Caki2 (cell line): ENCODE data around the gene EFCC1. TPM values are rescaled to one million over a fixed set of nuclear protein-coding genes. Genes with fewer than 3 reads are reported as not detected.
A peak's percentile ranks its signal among the peaks of the same experiment; 100 is the strongest.

ENCODE experiments used
- DNase-seq: peaks from one replicate; pipeline ENCODE4 v3.0.0-alpha.2; 2015; ENCODE audit warnings: low read depth
- in situ Hi-C: cut with HindIII; loops from 2 replicates; pipeline ENCODE4 v1.10.0; 2016; ENCODE audit warnings: low sequenced_read_pairs, low pct_unique_long_range_greater_than_20kb, mixed read lengths
- total RNA-seq: library from RNA; depleted of rRNA; stranded (reverse); fragments of >200 nt; shearing (Covaris generic); gene quantifications from 2 replicates; pipeline ENCODE4 v1.2.3, GENCODE V29; 2014; ENCODE audit warnings: low replicate concordance

The EFCC1 gene
- total RNA-seq, 1 experiment from 2014 or later = not detected

DNA sequence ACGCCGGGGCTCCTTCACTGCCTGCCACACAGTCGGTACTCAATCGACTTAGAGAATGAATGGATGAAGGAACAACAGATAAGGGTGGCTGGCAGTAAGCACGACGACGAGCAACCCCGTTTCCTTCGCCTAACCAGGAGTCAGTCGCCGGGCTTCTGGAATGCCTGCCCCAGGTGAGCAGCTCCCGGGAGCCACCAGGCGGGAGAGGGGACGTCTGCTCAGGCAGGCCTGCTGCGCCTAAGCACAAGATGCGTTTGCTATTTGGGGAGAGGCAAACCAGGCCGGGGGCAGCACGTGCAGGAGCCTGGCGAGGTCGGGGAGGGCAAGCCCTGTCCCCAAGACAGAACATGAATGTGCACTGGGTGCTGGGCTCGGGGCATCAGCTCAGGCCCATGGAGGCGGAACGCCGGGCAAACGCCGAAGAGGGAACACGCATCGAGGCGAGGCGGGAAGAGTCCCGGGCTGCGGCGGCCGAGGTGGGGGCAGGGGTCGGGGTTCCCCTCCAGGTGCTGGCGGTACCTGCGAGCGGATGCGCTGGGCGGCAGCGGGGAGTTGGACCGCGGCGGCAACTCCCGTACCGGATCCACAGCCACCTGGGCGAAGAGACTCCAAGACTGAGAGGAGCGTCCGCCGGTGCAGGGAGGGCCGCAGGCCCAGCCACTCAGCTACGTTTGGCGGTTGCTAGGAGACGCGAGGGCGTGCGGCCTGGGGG is 7.5 kb upstream of the EFCC1 start, which contains the start of gene CFAP92:
Gene CFAP92 (minus strand): TSS at position 616 of the 712 bp plus-strand sequence. CDS start 772 bp downstream, outside the sequence.
- in situ Hi-C loops = no loop called here

DNA sequence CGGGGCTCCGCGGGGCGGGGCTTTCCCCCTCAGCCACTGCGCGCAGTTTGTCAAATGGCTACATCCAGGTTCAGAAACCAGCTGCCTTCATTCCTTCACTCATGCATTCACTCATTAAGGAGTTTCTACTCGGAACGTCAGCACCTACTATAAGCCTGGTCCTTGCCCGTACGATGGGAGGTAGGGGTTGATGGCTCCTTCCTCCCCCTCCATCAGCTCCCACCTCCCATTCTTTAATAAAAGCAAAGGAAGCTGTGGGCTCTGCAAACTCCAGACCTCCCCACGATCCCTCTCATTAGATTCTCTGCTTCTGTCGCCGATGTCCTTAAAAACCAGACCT is 7.0 kb upstream of the EFCC1 start:
- DNase-seq = no peak
- in situ Hi-C loops = no loop called here

More for the DNA sequence above, 7.5 kb upstream of the EFCC1 start, which contains the start of gene CFAP92:
- DNase-seq = peak; percentile 62

DNA sequence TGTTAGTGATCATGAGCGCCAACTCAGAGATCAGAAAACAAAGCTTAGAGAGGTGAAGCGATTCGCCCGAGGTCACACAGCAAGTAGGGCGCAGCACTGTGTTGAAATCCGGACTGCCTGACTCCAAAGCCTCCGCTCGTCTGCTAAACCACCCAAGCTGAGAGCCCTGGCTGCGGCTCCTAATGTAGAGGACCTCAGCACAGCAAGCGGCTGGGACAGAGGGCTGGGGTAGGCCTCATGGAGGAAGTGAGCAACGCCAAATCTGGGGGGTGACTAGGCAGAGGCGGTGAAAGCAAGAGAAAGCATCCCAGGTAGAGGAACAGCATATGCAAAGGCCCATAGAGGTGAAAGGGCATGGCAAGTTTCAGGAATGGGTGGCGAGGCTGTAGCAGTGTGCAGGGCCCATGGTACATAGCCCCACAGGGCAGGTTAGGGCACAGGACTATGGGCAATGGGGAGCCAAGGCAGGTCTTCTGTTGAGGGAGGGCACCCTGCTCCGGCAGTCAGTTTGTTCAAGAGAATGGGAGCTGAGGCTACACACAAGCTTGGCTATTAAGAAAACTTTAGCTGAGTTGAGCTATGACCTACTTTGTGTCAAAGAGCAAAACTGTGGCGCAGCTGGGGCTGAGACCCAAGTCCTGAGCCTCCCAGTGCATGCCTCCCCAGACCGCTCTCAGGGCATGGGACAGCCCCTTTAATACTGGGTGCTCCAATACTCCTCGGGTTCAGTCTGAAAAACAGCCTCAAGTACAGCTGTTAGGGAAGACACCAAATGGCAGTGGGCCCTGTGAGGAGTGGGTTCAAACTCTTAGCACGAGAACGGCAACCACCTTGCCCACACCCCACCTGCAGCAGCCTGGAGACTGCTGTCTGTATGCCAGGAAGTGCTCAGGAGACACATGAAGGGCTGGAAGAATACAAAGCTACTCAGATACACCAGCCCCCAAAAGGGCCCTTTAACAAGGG is 6.2 kb upstream of the EFCC1 start:
- no peak for DNase-seq
- in situ Hi-C loops = no loop called here

DNA sequence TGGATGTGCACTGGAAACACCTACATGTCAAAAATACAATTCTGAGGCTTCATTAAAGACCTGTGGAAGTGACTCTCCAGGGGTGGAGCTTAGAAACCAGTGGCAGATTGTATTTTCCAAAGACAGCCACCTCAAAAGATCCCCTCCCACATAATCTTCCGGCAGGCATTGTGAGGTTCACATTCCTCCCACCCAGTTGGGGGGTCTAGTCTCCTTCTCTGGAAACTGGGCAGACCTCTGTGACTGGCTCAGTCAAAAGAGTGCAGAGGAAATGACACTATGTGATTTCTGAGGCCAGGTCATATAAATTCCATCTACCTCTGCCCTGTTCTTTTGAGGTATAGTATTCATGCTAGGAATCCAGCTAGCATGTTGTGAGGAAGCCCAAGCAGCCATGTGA is 5.4 kb upstream of the EFCC1 start:
- no peak for DNase-seq
- in situ Hi-C loops = no loop called here

DNA sequence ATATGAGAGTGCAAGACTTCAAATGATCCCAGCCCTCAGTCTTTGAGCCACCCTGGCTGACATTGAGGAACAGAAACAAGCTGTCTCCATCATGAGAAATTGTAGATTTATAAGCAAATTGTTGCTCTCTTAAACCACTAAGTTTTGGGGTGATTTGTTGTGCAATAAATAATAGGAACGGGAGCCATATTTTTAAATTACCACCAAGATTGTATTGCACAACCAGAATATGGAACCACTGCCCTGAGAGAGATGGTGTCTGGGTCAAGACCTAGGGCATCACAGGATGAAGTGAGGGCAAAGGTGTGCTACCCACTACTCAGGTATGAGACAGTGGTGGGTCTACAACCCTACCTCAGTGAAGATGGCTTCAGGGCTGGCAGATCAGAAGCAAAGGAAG is 4.9 kb upstream of the EFCC1 start:
- DNase-seq = no peak
- in situ Hi-C loops = no loop called here

DNA sequence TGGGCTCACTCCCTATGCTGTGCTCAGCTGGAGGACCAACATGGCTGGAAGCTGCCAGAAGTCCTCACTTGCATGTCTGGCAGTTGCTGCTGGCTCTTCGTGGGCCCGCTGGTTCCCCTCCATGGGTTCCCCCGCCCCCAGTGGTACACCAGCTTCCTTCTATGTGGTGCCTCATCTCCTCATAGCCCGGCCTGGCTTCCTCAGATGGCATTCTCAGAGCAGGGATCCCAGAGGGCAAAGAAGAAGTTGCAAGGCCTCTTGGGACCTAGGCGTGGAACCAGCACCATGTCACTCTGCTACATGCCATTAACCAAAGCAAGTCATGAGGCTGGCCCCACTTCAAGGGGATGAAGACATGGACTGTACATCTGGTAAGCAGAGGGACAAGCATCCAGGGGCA is 4.4 kb upstream of the EFCC1 start:
- no peak for DNase-seq
- in situ Hi-C loops = no loop called here

DNA sequence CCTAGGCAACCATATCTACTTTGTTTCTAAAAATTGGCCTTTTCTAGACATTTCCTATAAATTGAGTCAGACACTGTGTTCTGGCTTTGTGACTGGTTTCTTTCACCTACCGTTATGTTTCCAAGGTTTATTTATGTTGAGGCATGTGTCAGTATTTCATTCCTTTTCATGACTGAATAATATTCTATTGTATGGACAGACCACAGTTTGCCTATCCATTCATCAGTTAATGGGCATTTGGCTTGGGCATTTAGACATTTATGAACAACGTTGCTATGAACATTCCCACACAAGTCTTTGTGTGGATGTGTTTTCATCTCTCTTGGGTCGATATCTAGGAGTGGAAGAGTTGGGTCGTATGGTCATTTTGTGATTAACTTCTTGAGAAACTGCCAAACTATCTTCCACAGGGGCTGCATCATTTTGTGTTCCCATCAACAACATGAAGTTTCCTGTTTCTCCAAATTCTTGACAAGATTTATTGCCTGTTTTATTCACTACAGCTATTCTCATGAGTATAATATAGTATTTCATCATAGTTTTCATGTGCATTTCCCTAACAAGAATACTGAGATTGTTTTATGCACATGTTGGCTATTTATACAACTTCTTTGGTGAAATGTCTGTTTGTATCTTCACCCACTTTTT is 3.5 kb upstream of the EFCC1 start:
- in situ Hi-C loops = no loop called here
- DNase-seq = no peak

DNA sequence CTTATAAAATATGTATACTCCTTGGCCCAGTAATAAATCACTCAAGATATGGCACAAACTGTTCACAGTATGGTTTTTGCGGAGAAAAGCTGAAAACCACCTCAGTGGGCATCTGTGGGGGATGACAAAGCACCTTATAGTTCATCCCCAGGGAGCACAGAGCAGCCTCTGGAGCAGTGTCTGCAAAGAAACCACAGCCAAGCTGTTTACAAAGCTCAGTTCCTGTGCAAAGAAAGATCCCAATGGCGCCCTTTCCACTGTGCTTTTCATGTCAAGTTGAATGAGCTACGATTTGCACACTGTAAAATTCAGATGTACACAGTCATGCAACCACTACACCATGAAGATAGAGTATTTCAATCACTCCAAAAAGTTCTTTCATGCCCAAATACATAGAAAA is 2.5 kb upstream of the EFCC1 start:
- in situ Hi-C loops = no loop called here
- DNase-seq = no peak

DNA sequence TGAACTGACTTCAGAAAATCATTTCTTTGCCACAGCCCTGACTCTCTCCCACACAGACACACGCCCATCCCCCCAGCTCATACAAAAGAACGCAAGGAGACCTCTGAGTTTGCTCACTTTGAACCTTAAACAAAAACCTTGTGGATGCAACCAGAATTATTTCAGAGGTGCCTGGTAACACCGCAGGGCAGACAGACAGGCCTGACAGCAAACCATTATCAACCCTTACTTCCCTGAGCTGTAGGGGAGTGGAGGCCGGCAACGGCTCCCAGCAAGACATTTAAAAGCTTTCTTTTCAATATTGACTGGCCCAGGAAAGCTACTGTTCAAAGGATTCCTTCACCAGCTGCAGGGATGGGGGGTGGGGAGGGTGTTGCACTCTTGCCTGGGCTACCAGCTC is 2.0 kb upstream of the EFCC1 start:
- in situ Hi-C loops = no loop called here
- no peak for DNase-seq

DNA sequence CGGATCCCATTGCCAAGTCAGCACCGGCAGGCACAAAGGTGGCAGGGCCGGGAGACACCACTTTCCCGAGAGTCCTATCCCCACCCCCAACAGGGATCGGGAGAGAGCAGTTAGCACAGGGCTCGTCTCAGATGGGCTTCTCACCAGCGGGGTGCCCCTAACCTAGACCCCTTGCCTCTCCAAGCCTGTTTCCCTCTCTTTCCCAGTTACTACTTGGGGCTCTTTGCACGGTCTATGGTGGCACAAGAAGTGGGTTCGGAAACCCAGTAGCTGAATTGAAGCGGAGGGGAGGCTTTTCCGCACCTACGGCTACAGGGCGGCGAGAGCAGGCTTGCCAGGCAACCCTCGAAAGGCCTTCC is 383 bp upstream of the EFCC1 start:
- DNase-seq = no peak
- in situ Hi-C loops = no loop called here

DNA sequence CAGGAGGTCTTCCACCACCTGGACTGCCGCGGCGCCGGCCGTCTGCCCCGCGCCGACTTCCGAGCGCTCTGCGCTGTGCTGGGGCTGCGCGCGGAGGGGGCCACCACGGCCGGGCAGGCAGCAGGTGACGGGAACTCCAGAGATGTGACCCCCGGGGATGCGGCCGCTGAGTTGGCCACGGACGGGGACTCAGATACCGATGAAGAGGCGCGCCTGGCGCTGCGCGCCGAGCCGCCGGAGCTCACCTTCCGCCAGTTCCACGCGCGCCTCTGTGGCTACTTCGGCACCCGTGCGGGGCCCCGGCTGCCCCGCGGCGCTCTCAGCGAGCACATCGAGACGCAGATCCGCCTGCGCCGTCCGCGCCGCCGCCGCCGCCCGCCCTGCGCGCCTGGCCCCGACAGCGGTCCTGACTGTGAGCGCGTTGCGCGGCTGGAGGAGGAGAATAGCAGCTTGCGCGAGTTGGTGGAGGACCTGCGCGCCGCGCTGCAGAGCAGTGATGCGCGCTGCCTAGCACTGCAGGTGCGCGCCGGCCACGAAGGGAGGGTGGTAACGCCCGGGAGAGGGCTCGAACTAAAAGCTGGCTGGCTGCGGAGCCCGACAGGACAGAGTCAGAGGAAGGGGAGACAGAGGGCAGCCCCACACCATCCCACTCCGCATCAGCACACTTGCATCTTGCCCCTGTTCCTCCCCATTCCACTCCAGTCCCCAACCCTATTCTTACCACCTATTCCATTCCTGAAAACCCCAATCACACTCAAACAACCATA is 885 bp downstream of the EFCC1 start:
- DNase-seq = no peak
- in situ Hi-C loops = no loop called here

DNA sequence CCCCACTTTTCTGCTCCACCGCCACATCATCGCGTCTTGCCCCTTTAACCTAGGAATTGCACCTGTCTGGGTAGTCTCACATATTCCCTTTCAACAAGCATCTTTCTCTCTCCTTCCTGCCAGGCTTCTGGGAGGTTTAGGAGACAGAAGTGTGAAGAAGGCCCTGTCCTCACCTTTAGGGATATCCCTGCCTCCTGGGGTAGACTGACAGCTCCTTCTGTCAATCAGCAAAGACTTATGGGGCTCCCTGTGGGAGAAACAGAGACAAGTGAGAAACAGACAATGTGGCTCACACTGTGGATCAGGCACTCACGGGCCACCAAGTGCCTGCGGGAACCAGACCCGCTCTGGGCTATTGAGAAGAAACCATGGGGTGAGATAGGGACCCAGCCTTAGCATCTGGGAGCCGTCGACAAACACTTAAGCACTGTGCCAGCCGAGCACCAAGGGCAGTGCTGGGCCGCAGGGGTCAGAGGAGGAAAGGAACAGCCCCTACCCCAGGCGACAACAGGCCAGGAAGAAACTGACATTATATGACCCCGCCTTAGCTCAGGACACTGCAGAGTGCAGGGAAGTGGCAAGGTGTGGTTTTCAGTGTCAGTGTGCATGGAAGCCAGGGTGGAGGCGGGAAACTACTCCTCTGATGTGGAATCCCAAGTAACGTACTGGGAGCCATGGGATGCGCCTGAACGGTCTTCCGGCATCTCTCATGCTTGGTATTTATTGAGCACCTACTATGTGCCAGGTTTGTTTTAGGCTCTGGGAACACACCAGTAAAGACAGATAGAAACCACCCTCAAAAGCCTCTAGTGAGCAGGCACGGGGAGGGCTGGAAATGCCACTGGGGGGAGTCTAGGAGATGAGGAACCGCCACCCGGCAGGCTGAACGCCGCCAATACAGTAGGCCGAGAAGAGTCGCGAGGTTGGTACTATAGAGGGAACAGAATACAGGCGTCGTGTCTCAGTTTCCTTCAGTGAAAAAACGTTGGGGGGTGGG is 1.8 kb downstream of the EFCC1 start:
- no peak for DNase-seq
- in situ Hi-C loops = no loop called here

DNA sequence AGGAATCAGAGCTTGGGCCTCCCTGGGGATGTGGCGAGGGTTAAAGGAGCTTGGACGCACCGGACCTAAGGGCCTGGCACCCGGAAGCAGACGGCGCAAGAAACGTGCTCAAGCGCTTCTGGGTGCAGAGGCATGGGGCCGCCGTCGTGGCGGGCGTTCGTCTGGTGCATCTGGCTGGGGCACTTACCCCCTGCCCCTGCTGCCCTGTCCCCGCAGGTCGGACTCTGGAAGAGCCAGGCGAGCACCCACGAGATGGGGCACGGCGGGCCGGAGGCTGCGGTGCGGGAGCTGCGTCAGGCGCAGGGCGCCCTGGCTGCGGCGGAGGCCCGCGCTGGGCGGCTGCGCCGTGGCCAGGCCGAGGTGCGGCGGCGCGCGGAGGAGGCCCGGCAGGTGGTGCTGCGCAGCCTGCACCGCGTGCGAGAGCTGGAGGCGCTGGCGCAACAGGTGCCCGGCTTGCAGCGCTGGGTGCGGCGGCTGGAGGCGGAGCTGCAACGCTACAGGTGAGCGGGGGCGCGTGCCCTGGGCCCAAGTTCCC is 2.5 kb downstream of the EFCC1 start:
- in situ Hi-C loops = no loop called here
- no peak for DNase-seq

DNA sequence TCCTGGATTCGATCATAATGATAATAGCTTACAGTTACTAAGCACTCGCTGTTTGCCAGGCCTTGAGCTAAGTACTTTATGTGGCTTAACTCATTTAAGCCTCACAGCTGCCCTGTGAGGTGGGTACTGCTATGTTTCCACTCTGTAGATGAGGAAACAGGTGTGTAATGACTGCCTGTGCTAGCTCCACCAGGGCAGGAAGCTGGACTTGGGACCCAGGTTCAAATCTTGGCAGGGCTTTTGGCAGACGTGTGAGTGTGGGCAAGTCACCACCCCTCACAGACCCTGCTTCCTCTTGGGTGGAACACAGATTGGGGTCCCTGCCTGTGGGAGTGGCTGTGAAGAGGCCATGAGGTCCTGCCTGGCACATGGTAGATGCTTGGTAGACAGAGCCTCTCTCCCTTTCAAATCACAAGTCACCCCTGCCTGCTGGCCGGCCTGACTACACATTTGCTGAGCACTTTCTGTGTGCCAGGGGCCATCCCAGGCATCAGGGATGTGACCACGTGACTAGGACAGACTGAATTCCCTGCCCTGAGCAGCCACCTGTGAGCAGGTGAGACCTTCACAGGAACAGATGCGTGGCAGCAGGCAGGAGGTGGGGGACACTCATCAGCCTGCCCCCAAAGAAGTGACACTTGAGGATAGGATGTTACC is 3.7 kb downstream of the EFCC1 start:
- in situ Hi-C loops = no loop called here
- no peak for DNase-seq

DNA sequence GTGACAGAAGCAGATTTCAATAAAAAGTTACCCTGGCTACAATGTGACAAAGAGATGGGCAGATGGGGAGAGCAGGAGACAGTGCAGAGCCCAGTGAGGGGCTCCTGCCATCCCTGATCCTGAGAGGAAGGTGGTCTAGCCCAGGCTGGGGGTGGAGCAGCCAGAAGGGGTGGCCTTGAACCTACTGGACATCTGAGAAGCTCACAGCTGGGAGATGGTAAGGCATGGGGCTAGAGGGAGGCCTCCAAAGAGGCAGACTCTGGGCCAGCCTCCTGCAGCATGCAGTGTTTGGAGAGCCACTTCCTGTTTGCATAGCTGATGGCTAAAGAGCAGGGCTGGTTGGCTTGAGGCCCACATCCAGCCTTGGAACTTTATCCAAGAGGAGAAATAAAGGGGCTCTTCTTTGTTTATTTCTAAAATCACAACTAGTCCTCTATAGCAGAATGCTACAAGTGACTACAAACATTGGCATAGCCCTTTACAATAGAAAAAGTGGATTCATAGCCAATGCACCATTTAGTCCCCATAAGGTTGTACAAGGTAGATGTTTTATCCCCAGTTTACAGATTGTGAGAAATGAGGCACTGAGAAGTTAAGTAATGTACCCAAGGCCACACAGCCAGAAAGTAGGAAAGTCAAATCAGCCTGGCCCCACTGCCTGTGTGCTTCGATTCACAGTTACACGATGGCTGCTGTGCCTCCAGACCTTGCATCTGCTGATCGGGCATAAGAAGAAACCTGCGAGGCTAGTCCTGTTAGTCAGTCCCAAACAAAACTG is 4.6 kb downstream of the EFCC1 start:
- DNase-seq = no peak
- in situ Hi-C loops = no loop called here

DNA sequence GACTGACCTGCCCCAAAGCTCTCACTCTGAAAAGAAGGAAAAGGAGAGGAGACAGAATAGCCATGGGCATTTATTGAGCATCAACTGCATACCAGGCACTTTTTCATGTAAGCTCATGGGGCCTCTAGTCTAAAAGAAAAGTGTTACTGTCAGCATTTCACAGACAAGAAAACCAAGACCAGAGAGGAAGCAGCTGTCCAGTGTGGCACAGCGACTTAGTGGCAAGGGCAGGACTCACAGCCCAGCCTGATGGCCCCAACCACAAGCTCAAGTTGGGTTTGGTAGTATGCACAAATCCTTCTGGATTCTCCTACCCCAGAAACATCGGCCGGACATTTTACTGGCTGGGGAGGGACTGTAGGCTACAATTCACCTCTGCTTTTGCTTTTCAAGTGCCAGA is 5.8 kb downstream of the EFCC1 start:
- in situ Hi-C loops = no loop called here
- DNase-seq = no peak
